RPMI7951 (cell line): ENCODE measurements around the gene NUP205. TPM values are rescaled to one million over a fixed set of nuclear protein-coding genes. Genes with fewer than 3 reads are reported as not detected.
"Not testable (repeated sequence)": the region's sequence is repeated elsewhere in the genome, so short reads cannot be mapped to it uniquely, and the experiment has no call there.

Source experiments
- DNase-seq: peaks from one replicate; pipeline ENCODE4 v3.0.0-alpha.2; 2012; ENCODE audit warnings: low read depth
- total RNA-seq: library from RNA; depleted of rRNA; stranded (reverse); fragments of >200 nt; shearing (Covaris generic); gene quantifications from 2 replicates; pipeline ENCODE4 v1.2.3, GENCODE V29; 2014

NUP205 gene
- total RNA-seq, 1 experiment from 2014 or later, result 100 TPM

- peak; percentile 79 for DNase-seq
Measured at GRCh38 chr7:135620980-135621850, 63.5 kb downstream of the NUP205 start.

DNA sequence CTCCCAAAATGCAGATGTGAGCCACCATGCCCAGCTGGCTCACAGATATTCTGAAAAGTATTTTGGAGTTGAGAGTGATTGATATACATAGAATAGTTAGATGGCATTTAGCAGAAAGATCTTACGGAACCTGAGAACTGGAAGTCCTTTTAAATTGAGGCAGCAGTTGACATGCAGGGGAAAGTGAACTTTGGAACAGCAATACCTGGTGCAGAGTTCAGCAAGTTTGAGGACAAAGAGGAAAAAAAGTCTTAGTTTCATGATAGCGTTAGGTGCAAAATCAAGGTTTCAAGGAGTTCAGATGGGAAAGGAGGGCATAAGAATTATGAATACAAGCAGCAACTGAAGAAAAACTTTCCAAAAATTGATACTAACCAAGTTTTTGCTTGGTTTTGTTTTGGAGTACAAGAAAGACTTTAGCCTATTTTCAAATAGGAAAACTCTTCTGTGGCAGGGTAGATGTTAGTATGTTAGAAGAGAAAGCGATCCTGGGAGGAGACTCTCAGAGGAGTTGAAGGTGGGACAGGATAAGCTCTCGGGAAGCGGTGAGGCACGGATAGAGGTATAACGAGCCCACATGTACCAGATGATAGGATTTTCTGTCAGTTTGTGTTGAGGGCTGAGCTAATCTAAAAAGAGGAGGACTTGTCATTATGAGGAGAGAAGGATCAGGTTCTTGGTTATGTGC is 76.6 kb downstream of the NUP205 start:
- no peak for DNase-seq

DNA sequence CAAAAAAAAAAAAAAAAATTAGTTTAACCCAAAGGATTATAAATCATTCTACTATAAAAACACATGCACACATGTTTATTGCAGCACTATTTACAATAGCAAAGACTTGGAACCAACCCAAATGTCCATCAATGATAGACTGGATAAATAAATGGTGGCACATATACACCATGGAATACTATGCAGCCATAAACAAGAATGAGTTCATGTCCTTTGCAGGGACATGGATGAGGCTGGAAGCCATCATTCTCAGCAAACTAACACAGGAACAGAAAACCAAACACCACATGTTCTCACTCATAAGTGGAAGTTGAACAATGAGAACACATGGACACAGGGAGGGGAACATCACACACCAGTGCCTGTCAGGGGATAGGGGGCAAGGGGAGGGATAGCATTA is 82.0 kb downstream of the NUP205 start:
- DNase-seq, result not testable (repeated sequence)

DNA sequence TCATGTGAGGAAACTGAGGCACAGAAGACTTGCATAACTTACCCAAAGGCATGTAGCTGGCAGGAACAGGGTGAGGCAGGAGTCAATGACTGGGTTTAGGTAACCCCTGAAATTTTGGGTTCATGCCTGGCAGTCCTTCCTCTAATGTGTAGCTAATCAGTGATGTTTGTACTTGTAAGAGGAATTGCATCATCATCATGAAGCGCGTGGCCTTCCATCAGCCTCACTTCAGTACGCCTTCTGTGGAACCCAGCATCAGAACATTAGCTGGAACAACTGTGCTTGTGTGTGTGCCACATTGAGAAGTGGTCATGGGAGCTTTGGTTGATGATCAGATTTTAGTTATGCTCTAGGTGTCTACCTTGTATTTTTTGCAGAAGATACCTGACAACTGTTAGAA is 86.4 kb downstream of the NUP205 start:
- no peak for DNase-seq

DNA sequence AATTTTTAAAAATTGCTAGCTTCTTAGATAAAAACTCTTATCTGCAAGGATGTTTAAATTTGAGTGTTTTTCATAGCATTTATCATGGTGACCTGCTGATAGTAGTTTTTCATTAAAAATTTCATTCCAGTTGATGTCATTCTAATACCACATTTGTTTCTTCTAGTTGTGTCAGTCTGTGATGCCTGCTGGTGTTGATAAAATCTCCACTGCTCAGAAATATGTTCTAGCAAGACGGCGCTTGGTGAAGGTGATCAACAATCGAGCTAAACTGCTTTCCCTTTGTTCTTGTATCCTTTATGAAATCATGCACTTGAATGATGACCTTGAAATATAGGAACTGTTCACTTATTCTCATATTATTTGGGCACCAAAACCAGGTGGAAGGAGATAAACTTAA is 87.0 kb downstream of the NUP205 start:
- no peak for DNase-seq

DNA sequence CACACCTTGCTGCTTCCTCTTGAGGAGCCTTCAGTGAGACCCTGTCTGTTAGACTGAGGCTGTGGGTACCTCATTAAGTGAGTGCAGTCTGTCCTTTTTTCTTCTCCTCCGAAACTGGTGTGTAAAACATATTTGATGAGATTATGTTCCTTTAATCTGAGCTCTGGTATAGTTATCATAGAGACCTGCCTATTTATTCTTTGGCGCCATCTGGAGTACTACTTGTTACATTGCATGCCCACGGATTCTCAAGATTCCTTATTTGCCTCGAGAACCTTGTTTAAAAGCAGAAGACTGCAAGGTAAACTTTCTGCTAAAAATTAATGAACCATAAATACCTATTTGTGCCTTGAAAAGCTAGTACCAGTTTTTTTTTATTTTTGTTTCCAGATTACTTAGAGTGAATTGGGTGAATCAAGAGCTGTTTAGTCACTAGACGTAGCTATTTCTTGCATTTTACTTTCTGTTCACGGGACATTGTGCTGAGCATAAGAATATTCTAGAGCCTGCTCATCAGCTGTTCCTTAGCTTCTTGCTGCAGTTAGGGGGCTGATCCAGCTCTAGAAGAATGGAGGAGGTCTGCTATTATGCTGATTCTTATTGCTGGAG is 87.7 kb downstream of the NUP205 start:
- DNase-seq, result peak; percentile 47

DNA sequence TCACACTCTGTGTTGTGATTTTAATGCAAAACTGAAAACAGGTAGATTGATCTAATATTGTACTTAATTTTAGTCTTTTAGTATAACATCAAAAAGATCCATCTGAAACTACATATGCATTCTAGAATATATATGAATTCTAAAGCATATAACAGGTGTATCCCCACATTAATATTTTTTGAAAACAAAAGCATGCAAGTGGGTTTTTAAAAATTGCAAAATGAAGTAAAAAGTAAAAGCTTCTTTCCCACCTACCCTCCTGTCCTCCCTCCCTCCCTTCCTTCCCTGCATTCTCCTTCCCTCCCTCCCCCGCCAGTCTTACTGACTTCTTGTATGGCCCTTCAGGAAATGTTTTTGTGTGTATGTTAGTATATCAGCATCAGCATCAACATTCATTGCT is 90.0 kb downstream of the NUP205 start:
- no peak for DNase-seq

- DNase-seq, result no peak
Measured at GRCh38 chr7:135648235-135648634, 90.5 kb downstream of the NUP205 start.

DNA sequence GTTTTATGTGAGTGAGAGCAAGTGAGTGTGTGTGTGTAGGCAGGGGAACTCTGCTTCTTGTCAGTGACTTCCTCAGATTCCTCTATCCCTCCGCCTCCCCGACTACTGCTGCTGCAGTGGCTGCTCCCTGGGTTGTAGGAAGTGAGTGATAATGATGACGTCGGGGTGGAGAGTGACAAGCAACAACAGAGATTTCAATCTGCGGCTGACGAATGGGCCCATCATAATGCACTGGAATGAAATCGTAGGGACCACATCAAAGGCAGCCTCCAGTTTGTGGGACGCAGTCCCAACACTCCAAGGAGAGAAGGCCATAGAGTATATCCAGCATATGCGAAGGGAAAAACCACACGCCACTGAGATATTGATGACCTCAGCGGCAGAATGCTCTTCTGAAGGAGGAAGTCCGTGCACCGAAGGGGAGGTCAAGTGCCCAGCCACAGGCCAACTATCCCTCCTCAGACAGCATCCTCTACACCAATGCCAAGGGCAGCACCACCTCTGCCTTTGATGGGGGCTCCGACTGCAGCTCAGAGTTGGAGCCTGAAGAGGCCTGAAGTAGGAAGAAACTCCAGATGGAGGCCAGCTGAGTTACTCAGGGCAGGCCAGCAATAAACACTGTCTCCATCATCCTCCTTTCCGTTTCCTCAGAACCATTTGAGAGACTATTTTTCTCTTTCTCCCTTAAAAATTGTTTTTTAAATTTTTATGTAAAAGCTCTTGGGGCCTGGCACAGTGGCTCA is 93.3 kb downstream of the NUP205 start:
- no peak for DNase-seq

DNA sequence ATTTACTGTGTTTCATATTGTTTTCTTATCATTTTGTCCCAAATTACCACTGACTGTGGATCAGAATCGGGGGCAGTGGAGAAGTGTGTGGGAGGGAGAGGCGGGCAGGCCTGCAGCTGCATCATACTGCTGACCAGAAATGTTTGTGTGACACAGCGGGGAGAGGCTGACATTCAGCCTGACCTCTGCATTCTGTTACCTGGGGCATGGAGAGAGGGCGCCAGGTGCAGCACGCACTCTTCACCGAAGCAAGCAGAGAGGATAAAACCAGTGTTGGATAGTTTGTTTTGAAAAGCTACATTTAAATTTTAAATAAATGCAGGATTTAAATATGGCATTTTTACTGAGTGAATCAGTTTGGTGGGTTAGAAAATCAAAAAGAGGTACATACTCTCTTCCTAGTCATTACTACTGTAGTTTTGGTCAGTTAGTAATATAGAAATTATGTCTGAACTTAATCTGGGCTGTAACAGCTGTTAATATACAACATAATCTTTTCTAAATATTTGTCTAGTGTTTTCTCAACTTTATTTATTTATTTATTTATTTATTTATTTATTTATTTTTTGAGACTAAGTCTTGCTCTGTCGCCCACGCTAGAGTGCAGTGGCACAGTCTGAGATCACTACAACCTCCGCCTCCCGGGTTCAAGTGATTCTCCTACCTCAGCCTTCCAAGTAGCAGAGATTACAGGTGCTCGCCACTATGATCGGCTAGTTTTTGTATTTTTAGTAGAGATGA is 95.8 kb downstream of the NUP205 start:
- no peak for DNase-seq

- DNase-seq, result no peak
Measured at GRCh38 chr7:135658564-135658963, 100.8 kb downstream of the NUP205 start.

GRCh38 chr7:135659159-135659846 is 101.6 kb downstream of the NUP205 start:
- no peak for DNase-seq

- no peak for DNase-seq
Measured at GRCh38 chr7:135661311-135662122, 103.8 kb downstream of the NUP205 start.

DNA sequence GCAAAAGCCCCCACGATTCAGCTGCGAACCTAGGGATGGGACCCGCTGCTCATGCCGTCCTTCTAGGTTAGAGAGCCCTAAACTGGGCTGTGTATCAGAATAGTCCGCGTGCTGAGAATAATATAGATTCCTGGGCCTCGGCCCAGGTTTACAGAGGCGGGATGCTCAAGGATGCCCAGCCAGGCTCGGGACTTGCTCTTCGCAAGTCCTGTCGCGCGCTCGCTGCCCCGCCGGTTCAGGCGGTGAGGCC is 104.3 kb downstream of the NUP205 start:
- DNase-seq, result no peak

GRCh38 chr7:135662373-135663114 is 104.8 kb downstream of the NUP205 start, which contains the start of gene STMP1:
Gene STMP1 (plus strand): TSS chr7:135662514.
- peak; percentile 92 for DNase-seq

DNA sequence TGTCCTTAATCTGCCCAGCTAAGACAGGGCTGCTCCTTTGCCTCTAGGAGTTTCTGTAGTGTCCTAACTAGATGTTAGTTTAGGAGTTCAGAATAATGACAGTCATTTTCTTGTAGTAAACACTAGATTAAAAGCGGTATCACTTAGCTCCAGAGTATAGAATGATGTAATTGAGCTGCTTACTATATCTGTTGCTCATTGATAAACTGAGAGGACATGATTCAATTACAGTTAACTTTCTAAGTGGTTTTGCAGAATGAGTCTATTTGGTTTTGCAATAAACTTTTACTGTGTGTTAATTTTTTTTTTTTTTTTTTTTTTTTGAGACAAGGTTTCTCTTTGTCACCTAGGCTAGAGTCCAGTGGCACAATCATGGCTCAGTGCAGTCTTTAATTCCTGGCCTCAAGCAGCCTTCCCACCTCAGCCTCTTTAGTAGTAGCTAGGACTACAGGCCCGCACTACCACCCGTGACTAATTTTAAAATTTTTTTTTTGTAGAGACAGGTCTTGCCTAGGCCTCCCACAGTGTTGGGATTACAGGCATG is 106.4 kb downstream of the NUP205 start:
- peak; percentile 31 for DNase-seq

- no peak for DNase-seq
Measured at GRCh38 chr7:135665042-135665441, 107.3 kb downstream of the NUP205 start.

DNA sequence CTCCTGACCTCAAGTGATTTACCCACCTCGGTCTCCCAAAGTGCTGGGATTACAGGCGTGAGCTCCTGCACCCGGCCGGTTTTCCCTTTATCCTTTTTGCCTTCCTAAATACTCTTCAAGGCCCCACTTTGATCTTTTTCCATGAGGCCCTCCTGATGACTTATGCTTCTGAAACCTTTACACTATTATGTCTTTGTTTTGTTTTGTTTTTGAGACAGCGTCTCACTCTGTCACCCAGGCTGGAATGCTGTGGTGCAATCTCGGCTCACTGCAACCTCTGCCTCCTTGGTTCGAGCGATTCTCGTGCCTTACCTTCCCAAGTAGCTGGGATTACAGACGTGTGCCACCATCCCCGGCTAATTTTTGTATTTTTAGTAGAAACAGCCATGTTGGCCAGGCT is 108.4 kb downstream of the NUP205 start:
- DNase-seq, result no peak

GRCh38 chr7:135666846-135667245 is 109.1 kb downstream of the NUP205 start:
- no peak for DNase-seq
